GM19395 (cell line): Measurements from ENCODE around the gene ZFP36L2.

Source experiments
- ATAC-seq: cut with Tn5 transposase; IDR thresholded peaks from one replicate; pipeline ENCODE4 v1.9.1; 2021; ENCODE audit warnings: mild to moderate bottlenecking, moderate library complexity; ENCODE audit not compliant: unreplicated experiment

Gene ZFP36L2

DNA sequence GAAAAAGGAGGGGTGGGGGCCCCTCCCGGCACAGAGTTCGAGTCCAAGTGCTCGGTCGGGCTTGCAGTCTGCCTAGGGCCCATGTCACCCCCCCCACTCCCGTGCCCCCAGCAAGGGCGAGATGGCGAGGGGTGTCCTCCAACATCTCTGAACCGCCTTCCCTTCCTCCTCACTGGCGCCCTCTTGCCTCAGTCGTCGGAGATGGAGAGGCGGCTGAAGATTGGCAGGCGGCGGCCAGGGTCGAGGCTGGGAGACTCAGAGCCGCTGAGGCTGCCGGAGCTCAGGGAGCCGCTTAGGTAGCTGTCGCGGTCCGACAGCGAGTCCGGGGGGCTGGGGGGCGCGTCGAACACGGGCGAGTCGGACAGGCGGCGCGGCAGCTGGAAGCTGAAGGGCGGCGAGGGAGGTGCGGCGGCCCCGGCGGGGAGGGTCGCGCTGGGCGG is 2.3 kb downstream of the ZFP36L2 start:
- no peak for ATAC-seq

DNA sequence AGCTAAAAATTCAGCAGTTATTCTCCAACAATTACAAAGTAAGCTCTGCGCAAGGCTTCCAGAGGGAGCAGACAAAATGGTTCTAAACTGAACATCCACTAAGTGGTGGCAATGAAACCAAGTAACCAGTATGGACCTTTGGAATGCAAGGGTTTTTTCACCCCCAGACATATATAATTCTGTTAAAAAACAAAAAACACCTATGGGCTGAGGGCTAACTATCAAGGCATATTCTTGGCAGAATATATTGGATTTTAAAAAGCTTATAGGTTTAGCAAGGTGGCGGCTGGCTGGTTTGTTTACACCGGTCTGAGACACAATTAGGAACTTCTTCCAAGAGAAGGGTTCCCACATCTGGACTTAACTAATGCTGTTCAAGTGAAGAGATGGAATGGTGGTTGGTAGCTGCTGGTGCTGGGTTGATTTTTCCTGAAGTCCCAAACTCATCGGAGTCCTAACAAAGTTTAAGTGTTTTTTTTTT is 2.8 kb downstream of the ZFP36L2 start:
- no peak for ATAC-seq

DNA sequence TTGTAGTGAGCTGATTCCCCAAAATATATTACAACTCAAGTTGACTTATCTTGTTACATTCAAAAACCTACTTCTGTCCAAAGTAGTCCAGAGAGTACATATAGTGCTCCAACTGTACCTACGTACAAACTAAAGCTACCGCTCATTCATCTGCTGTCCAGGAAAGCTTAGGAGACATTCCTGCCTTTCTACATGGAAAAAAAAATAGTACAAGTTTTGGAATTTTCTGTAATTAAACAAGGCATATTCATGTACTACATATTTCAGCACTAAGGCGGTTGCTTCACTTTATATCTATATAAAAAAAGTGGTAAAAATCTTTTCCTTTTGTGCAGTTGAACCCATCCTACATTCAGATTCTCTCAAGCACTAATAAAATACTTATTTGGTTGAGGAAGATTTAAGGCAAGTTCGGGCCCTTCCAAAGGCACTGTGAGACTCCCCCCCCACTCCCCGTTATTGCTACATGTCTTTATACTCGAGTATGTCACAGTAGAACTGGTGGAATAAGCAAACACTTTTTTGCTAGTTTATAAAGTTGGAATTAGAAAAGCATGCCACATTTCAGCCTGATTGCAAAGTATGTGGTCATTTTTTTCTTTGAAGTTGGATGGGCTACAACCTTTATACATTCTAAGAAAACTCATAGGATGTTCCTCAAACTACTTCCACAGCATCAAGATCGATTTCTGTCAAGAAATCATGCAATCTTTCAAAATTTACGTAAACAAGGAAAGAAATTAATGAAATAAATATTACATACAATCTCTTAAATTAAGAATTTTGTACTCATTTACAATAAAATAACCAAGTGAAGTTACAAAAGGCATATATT is 3.7 kb downstream of the ZFP36L2 start:
- ATAC-seq, result no peak

DNA sequence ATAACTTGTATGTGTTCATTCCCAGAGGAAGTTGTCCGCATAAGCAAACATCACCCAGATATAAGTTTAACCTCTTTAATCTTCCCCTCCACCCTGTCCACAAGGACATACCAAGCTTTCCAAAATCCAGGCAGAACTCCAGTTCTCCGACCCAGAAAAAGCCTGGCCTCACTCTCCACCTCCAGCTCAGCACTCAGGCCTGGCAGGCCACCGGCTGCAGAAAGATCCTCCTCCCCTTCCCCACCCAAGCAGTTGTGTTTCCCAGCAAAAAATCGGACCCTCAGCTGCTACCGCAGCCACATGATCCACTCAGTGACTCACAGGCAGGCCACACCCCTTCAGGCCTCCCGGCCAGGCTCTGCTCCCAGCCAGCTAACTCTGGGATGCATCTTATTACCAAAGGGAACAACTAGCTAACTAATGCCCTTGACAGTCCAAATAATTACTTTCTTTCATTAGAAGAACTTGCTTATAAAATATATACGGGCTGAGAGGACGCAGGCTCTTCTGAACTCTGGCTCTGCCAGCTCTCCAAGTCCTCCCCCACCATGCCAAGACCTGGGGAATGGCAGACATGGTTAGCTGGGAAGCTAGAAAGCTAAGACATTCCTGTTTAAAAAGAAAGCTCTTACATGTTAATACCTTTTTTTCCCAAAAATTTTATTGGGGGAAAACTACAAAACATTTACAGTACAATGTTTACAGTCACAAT is 4.5 kb downstream of the ZFP36L2 start:
- no peak for ATAC-seq

DNA sequence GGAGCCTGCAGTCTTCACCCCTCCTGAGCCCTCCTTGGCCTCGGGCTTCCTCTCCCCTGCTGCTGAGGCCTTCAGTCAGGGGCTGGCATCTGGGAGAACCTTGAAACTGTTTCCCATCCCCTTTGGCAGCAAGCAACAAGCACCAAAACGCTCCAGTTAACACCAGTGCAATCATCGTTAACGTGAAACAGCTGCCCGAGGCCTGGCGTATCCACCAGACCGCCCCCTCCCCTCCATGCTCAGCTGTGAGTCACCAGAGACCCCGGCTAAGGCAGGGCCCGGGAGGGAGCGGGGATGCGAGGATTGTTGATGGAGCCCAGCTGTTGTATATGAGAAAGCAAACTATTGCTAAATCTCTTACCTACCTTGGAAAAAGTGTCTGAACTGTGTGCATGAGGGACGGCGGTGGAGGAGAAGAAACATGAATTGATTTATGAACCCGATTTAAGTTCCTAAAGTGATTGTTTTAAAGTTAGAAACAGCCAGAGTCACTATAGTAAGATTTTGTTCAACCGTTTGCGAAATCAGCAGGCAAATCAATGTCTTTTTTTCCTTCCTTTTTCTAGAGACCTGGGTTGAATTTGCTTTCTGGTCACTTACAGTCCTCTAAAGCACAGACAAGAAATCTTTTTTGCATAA is 5.2 kb downstream of the ZFP36L2 start:
- no peak for ATAC-seq

DNA sequence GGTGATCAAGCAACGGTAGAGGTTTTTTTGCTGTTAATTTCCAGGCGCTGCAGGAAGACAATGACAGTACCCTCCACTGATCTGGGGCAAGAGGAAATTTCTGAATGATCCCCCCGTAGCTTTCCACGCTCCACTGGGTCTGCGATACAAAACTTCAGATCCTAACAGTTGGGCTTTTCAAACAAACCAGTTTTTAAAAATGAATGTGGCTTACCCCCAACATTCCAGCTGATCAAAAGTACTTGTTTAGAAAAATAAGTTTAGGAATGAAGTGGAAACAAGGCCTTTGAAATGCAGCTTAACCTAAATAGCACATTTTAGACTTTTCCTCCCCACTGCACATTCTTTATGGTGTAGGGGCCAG is 5.7 kb downstream of the ZFP36L2 start:
- ATAC-seq, result no peak

DNA sequence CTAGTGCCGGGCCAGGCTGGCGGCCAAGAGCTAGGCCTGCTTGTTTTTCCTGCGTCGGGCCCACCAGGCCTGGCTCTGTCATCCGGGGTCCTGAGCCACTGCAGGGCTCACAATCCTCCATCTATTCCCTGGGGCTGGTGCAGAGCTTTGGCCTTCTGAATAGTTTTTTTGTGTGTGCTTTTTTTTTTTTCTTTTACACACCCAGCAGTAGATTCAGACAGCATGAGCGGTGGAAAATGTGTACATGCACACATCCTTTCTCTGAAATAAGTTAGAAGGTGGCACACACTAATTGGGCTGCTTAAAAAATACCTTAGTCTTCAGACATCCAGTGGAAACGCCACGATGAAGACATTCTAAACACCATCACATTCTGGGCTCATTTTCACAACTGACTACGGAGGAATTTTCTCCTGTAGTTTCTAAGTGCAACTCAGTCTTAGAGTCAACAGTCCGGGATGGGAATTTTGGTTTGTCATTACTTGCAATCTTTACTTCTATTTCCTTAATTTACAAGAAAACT is 6.1 kb downstream of the ZFP36L2 start:
- ATAC-seq, result no peak

DNA sequence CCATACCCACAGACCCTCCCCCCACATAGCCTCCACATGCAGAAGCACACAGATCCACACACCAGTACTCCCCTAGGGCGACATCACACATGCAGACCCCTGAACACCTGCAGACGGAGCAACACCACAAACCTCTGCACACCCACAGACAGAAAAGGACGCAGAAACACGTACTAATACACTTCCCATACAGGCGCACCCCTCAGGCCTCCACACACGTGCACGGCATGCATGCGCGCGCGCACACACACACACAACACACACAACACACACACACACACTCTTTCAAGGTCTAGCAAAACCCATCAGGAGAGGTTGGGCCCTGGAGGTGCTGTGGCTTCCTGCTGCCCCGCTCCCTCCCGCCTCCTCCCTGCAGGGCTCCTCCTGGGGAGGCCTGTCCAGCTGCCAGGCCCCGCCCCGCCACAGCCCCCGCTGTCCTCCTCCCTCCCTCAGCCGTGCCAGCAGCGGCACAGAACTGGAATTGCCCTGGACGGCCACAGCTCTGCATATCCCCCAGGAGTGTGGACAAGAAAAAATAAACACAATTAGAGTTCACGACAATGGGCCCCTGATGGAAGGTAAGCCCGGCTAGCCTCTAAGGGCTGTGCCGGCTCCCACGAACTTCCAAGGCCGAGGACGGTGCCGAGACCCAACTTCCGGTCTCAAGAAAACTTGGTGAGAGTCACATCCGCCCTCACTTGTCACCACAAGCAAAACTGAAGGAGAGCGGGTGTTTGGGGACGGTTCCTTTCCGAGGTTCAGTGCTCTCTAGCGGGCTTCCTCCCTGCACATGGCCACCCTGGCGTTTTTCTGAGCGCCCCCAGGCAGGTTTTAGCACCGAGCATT is 6.8 kb downstream of the ZFP36L2 start:
- peak; percentile 74 for ATAC-seq

DNA sequence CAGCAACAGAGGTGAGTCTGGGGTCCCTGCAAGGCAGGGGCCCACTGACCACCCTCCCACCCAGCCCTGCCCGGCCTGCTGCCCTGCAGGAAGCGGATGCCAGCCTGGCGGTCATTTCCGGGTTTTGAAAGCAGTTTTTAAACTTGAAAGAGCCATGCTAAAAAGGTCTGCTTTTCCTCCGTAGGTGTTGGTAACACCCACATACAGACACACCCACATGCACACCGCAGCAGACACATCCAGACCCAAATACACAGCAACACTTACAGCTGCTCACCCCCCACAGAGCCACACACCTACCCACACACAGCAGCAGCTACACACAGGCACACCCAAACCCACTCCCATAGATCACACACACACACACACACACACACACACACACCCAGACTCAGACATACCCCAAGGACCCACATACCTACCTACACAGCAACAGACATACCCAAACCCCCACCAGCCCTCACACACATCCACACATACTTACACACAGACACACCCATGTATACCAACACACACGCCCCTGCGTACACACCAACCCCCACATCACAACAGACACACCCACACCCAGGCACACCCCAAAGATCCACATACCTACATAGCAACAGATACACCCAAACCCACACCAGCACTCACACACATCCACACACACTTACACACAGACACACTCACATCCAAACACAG is 7.6 kb downstream of the ZFP36L2 start:
- ATAC-seq, result peak; percentile 46

DNA sequence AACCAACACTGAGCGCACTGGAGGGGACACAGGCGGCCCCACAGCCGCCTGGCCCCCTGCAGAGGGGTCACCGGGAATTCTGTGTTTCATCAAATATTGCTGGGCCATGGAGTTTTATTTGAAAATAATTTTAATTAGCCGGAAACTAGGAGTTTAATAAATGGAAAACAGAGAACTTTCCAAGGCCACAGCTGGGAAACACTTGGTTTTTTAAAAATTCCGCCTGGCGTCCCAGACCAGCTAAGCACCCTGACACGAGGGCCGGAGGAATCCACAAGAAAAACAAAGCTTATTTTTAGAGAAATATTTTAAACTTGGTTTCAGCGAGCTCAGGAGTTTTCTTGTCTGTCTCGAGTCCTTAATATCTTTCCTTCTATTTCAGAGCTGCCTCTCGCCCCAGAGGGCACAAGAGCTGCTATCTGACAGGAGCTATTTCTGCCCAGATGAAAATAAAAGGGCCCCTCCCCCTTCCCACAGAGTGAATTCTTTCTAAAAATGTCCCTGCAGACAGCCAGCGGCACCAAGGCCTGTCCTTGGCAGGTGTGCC is 8.2 kb downstream of the ZFP36L2 start:
- ATAC-seq, result no peak

DNA sequence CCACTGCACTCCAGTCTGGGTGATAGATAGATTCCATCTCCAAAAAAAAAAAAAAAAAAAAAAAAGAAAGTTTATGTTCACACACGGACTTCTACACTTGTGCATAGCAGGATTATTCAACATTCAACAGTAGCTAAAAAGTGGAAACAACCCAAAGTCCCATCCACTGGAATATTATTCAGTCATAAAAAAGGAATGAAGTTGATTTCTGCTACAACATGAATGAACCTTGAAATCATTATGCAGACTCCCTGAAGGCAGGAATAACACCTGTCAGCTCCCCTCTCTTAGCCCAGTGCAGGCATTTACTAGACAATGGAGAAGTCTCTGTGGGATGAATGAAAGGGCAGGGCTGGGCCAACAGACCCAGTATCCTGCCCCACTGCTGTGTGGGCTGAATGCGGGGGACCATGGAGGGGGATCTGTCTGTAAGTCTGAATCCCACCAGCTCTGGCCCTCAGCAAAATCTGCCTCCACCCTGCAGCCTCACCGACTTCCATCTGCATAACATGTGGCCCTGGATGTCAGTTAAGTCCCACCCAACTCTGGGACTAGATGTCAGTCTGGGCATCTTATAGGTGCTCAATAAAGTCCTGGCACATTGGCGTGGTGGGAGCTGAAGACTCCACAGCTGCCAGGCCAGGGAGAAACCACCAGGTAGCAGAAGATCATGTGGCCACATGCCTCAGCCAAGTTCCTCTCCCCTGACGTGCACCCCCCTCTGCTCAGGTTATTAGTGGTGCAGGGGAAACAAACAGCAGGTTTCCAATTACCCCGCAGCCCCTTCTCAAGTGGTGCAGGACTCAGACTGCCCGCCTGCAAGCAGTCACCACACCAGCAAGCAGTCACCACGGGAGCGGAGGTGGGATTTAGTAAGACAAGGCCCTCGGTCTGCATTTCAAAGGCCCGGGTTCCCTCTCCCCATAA is 8.9 kb downstream of the ZFP36L2 start:
- no peak for ATAC-seq

DNA sequence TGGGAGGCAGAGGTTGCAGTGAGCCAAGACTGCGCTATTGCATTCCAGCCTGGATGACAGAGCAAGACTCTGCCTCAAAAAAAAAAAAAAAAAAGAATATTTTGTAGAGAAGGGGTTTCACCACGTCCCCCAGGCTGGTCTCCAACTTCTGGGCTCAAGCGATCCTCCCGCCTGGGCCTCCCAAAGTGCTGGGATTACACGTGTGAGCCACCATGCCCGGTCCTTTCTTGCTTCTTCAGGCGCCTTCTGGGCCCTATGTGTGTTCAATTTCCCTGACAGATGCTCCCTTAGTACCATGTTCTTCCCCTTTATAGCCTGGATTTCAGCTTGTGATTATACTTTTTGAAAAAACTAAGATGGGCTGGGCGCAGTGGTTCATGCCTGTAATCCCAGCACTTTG is 9.8 kb downstream of the ZFP36L2 start:
- no peak for ATAC-seq

DNA sequence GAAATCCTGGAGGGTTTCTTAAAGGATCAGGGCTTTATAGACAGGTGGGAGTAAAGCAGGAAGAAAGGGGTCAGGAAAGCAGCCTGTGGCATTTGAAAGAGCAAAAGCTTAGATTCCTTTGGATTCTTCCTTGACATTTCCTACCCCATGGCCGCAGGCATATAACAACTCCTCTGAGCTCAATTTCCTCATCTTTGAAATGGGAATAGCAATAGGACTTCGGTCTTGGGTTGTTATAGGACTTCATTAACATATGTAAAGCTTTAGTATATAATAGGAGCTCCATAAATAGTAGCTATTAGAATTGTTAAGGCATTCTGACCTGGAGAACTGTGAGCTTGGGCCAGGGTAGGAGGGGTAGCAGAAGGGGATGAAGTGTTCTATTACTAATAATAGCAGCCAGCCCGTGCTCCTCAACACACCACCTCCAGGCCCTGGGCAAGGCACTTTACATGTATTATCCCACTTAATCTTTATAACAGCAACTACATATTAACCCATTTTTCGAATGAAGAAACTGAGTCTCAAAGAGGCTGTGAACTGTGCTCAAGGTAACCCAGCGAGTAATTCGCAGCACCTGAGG is 10.6 kb downstream of the ZFP36L2 start:
- no peak for ATAC-seq

DNA sequence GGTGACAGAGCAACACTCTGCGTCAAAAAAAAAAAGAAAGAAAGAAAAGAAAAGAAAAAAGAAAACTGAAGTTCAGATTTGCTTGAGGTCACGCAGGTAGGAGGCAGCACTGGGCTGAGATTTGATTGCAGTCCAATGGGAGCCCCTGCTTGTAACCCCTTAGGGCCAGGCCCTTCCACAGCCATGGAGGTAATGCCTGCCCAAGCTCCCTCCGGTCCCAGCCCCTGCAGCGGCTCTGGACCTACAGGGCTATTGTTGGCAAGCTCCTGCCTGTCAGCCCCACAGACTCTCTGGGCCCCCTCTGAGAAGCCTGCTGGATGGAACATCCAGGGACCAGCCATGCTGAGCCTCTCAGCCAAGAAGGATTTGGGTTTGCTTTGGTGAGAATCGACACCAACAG is 12.2 kb downstream of the ZFP36L2 start:
- no peak for ATAC-seq

DNA sequence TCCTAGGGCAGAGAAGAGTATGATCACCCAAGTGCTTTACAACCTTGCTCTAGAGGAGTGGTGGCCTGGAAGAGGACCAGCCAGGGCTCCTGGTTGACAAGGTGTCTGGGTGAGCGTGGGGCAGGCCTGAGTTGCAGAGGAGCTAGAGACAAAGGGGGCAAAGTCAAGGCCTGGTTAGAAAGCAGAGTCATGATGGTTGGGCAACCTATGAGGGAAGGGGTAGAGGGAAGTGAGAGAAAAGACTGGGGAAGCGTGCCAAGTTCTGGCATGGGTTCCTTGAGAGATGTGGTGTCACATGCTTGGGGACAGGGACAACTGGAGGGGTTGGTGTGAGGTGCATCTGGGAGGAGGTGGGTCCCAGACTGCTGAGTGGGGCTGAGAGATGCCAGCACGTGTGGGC is 13.5 kb downstream of the ZFP36L2 start:
- no peak for ATAC-seq

DNA sequence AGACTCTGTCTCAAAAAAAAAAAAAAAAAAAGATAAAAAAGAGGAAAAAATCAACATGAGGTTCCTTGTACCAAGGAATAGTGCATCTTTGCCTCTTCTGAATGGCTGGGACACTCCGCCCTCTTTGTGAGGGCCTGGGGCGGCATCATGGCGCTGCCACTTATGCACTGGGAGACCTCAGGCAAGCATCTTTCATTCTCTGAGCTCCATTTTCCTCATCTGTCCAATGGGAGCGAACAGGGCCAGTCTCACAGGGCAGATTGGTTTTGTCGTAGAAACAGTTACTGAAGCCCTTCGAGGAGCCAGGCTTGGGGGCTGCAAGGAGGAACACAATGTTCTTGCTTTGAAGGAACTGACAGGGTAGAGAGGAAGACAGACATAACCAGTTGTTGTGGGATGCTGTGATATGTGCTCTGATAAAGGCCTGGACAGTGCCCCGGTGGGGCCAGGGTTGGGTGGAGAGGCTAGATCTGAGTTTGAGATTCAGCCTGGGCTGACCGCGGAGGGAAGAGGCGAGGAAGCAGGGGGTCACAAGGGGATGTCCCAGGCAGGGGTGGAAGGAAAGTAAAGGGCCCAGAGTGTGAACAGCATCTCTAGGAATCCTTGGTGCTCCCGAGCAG is 14.1 kb downstream of the ZFP36L2 start:
- ATAC-seq, result no peak

DNA sequence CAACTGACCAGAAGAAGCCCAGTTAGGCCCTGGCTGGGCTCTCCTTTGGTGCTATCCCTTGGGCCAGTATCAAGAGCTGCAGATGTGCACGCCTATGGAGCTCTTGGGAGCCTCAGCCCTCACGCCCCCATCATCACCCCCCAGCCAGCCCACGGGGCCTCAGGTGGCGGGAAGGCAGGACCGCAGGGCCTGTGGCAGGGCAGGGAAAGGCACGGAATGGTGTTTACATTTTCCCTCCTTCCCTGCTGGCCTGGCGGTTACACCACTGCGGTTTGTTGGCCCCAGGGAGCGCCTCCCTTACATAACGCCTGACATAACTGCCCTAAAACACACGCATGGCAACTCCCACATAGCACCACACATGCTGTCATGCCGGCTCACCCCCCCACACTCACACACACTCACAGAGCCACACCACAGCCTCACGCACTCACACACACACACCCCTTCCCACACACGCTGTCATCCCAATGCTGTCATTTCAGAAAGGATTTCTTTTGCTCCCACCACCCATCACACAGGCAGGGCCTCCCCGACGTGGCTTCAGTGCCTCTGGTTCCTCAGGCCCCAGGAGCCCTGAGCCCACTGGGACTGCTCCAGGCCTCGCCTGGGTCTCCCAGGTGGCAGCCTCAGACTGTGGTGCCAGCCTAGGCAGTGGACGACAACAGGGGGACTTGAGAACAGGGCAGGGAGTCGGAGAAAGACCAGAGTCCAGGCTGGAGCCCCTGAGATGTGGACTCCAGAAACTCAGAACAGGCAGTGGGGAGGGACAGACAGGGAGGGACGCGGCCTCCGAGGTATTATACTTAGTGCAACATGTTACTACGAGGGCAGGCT is 15.7 kb downstream of the ZFP36L2 start:
- ATAC-seq, result no peak
